ENCODE data around the gene MYL7. TPM values are rescaled to one million over a fixed set of nuclear protein-coding genes. Genes with fewer than 3 reads are reported as not detected.
"Not testable (repeated sequence)": the region's sequence is repeated elsewhere in the genome, so short reads cannot be mapped to it uniquely, and the experiment has no call there.

Gene MYL7
- total and polyA plus RNA-seq, 2 donors (not counting 3 experiments of a cell fraction or from before 2014, with no cell fraction given) = not detected

DNA sequence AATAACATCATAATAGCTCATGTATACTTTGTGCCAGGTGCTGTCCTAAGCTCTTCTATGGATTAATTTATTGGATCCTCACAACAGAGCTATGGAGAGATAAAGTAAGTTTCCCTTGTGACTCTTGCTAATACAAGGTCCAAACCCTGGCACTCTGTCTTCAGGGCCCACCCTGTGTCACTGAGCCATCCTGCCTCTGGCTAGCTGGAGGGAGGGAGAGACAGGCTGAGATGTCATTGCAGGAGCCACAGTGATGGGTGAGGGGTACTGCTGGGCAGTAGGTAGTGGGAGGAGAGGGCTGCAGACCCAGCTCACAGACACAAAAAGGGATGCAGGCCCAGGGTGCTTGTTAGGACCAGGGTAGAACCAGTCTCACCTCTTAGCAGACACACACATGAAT lies 31.2 kb upstream of the MYL7 start:
- dilution Hi-C loops (cut with MboI; ENCODE audit: extremely low pct_ligation_motif_present, low sequenced_read_pairs) = no loop called here
- Histone ChIP-seq H3K9me1 (replicated peaks; ENCODE audit: control insufficient read depth, extremely low read depth, insufficient read depth, low read length) (no peaks in the 10 kb centered on the region), H3K4me1 (ENCODE audit: control insufficient read depth, extremely low read depth, insufficient read depth, low read length) (no peaks in the 10 kb centered on the region), H3K4me3 (replicated peaks in 1 of 3; ENCODE audit: insufficient read depth in 1 of 3, low read depth in 1 of 3, low read length in 3 of 3) (no peak overlapping the region), H3K9me3 (replicated peaks; ENCODE audit: control insufficient read depth, insufficient read depth, low read length) (no peaks in the 10 kb centered on the region), H2AFZ (ENCODE audit: low read depth, low read length) (no peak overlapping the region), H3K4me2 (ENCODE audit: insufficient read depth, low read length) (no peak overlapping the region), H3K79me2 (ENCODE audit: control insufficient read depth, insufficient read depth, low read length) (no peaks in the 10 kb centered on the region), H3K36me3 (ENCODE audit: control insufficient read depth in 2 of 2, extremely low read depth in 1 of 2, insufficient read depth in 2 of 2, low read length in 2 of 2) (no peaks in the 10 kb centered on the region), H4K20me1 (replicated peaks; ENCODE audit: control insufficient read depth, extremely low read depth, insufficient read depth, low read length) (no peaks in the 10 kb centered on the region), H3K27ac (ENCODE audit: insufficient read depth, low read depth, low read length) (no peak overlapping the region), H3K9ac (replicated peaks; ENCODE audit: extremely low read depth, insufficient read depth, low read length) (no peak overlapping the region), H3K27me3 (ENCODE audit: control insufficient read depth in 2 of 2, insufficient read depth in 2 of 2, low read length in 2 of 2) (peaks cover 9 to 17% of the 10 kb centered on the region in 2 experiments)
- intact Hi-C loops (cut with micrococcal nuclease) = no loop called here
- ChIA-PET CTCF (no interaction called here), POLR2A (no interaction called here)
- no peak for TF ChIP-seq GATA2 (IDR thresholded peaks at IDR 0.05; ENCODE audit: insufficient read depth, insufficient read length, low read depth, low read length)
- no peak for TF ChIP-seq JUN (IDR thresholded peaks at IDR 0.05; ENCODE audit: borderline replicate concordance, insufficient read depth, insufficient read length, low read depth)
- TF ChIP-seq POLR2A (IDR thresholded peaks at IDR 0.05; ENCODE audit: low read depth, low read length) = no peak
- TF ChIP-seq, protein P1, sequence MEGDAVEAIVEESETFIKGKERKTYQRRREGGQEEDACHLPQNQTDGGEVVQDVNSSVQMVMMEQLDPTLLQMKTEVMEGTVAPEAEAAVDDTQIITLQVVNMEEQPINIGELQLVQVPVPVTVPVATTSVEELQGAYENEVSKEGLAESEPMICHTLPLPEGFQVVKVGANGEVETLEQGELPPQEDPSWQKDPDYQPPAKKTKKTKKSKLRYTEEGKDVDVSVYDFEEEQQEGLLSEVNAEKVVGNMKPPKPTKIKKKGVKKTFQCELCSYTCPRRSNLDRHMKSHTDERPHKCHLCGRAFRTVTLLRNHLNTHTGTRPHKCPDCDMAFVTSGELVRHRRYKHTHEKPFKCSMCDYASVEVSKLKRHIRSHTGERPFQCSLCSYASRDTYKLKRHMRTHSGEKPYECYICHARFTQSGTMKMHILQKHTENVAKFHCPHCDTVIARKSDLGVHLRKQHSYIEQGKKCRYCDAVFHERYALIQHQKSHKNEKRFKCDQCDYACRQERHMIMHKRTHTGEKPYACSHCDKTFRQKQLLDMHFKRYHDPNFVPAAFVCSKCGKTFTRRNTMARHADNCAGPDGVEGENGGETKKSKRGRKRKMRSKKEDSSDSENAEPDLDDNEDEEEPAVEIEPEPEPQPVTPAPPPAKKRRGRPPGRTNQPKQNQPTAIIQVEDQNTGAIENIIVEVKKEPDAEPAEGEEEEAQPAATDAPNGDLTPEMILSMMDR (IDR thresholded peaks at IDR 0.05; ENCODE audit: extremely low read depth in 1 of 2, insufficient read depth in 1 of 2, low read depth in 1 of 2, low read length in 2 of 2) = no peak
- TF ChIP-seq MYC (IDR thresholded peaks at IDR 0.05; ENCODE audit: low read depth, low read length) = no peak
- TF ChIP-seq, protein P2, sequence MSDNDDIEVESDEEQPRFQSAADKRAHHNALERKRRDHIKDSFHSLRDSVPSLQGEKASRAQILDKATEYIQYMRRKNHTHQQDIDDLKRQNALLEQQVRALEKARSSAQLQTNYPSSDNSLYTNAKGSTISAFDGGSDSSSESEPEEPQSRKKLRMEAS (IDR thresholded peaks at IDR 0.05; ENCODE audit: insufficient read depth, insufficient read length) = no peak
- no peak for TF ChIP-seq EZH2 (IDR thresholded peaks at IDR 0.05; ENCODE audit: borderline replicate concordance, low read depth, low read length, severe bottlenecking)
- TF ChIP-seq POLR2AphosphoS5 (IDR thresholded peaks at IDR 0.05; ENCODE audit: insufficient read depth, low read depth, low read length) = no peak
- TF ChIP-seq FOS (IDR thresholded peaks at IDR 0.05; ENCODE audit: borderline replicate concordance, insufficient read depth, low read length) = no peak
- no TSS peak for BruUV-seq (replicated peaks)
- FAIRE-seq = no peak
- DNase-seq (ENCODE audit: low read depth, low spot score) = no peak

DNA sequence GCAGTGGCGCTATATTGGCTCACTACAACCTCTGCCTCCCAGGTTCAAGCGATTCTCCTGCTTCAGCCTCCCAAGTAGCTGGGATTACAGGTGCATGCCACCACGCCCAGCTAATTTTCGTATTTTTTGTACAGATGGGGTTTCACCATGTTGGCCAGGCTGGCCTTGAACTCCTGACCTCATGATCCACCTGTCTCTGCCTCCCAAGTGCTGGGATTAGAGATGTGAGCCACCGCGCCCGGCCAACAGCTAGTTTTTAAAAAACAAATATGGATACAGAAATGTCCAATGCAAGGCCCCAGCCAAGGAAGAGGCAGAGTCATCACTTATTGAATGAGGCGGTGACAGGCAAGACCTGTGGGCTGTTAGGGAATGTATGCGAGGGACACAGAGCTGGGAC lies 30.8 kb upstream of the MYL7 start:
- intact Hi-C loops (cut with micrococcal nuclease); CTCF ChIA-PET; dilution Hi-C loops (cut with MboI; ENCODE audit: extremely low pct_ligation_motif_present, low sequenced_read_pairs): not testable (repeated sequence)

More for the DNA sequence above, 30.8 kb upstream of the MYL7 start:
- POLR2A ChIA-PET; H3K36me3 ChIP-seq (ENCODE audit: control insufficient read depth in 2 of 2, extremely low read depth in 1 of 2, insufficient read depth in 2 of 2, low read length in 2 of 2); H3K79me2 ChIP-seq (ENCODE audit: control insufficient read depth, insufficient read depth, low read length); FAIRE-seq; H3K4me1 ChIP-seq (ENCODE audit: control insufficient read depth, extremely low read depth, insufficient read depth, low read length); H3K9me1 ChIP-seq (replicated peaks; ENCODE audit: control insufficient read depth, extremely low read depth, insufficient read depth, low read length); H3K9ac ChIP-seq (replicated peaks; ENCODE audit: extremely low read depth, insufficient read depth, low read length); H3K27ac ChIP-seq (ENCODE audit: insufficient read depth, low read depth, low read length); H2AFZ ChIP-seq (ENCODE audit: low read depth, low read length); H4K20me1 ChIP-seq (replicated peaks; ENCODE audit: control insufficient read depth, extremely low read depth, insufficient read depth, low read length); DNase-seq (ENCODE audit: low read depth, low spot score); BruUV-seq (replicated peaks); H3K4me2 ChIP-seq (ENCODE audit: insufficient read depth, low read length); H3K9me3 ChIP-seq (replicated peaks; ENCODE audit: control insufficient read depth, insufficient read depth, low read length); H3K4me3 ChIP-seq (replicated peaks in 1 of 3; ENCODE audit: insufficient read depth in 1 of 3, low read depth in 1 of 3, low read length in 3 of 3): not testable (repeated sequence)
- peaks cover 8 to 20% of the 10 kb centered on the region in 2 experiments for H3K27me3 ChIP-seq (ENCODE audit: control insufficient read depth in 2 of 2, insufficient read depth in 2 of 2, low read length in 2 of 2)

Measured in endothelial cell of umbilical vein (primary cell).